NCI-H82 (cell line): ENCODE results near the gene FBXO46.
"Not testable (repeated sequence)": the region's sequence is repeated elsewhere in the genome, so short reads cannot be mapped to it uniquely, and the experiment has no call there.

Experiments used
- DNase-seq: peaks from one replicate; lab custom pipeline; 2025; lab: John Stamatoyannopoulos, UW

Gene FBXO46

DNA sequence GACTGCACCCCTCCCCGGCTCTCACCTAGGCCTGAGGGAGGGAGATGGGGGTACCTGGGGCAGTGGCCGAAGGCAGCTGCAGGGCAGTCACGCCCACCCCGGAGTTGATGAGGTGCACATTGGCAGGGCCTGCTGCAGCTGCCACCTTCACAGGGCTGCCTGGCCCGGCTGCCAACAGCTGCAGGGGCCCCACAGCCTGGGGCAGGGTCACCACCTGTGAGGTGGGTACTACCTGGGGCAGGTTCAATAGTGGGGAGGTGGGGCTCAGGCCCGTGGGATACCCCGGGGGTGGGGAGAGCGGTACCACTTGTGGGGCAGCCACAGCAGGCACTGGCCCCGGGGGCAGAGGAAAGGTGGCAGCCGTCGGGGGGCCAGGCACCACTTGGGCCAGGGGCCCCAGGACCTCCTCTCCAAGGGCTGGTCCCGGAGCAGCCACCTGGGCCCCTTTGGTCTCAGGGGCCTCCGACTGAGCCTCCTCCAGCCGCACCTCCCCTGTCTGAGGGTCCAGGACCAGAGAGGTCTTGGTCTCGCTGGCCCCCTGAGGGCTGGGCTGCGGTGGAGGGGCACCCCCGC lies 35.7 kb upstream of the FBXO46 start:
- DNase-seq: no peak

DNA sequence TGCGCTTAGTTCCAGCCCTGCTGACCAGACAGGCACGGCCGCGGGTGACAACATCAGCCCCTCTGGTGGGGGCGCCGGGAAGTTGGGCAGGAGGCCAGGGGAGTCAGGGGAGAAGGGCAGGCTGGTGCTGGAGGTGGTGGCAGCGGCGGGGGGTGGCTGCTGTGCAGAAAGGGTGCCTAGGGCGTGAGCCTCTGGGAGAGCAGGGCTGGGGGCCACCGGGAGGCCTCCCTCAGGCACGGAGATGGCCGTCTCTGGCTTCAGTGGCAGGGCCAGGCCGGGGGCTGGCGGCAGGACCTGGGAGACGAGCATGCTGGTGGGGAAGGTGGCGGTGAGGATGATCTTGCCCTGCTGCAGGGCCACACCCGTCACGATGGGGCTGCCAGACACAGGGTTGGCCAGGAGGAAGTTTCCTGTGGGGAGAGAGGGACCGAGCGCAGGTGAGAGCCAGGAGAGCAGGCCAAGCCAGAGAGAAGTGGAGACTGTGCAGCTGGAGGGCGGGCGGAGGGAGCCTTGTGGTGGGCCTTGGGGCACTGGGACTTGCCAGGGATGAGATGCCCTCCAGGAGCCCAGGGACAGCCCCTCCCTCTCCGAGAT lies 35.1 kb upstream of the FBXO46 start:
- no peak for DNase-seq

DNA sequence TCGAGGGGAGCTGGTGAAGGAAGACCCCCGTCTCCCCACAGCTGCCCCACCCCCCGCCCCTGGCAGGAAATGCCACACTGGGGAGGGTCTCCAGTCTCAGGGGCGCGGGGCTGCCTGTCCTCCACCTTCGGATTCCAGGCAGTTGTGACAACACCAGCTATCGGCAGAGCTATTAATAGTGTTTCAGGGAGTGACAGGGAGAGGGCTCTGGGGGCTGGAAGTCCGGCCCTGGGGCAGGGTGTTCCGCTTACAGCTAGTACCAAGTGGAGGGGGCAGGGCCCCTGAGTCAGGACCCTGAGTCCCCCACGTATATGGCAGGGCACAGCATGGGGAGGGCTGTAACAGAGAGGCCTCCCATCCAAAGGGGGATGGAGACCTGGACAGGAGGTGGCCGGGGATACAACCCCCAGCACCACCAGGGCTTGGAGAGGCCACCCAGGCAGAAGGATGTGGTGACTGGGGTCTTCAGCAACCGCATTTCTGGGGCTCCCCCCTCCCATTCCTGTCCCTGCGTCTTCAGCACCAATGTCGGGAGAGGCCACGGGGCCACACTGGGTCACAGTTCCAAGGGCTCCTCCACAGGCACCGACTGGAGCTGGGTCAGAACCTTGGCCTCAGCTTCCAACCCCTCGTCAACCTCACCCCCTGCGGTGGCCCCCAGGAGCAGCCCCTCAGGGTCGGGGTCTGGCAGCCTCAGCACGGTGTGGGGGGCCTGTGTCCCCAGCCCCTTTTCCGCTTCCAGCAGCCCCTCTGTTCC lies 34.4 kb upstream of the FBXO46 start:
- no peak for DNase-seq

DNA sequence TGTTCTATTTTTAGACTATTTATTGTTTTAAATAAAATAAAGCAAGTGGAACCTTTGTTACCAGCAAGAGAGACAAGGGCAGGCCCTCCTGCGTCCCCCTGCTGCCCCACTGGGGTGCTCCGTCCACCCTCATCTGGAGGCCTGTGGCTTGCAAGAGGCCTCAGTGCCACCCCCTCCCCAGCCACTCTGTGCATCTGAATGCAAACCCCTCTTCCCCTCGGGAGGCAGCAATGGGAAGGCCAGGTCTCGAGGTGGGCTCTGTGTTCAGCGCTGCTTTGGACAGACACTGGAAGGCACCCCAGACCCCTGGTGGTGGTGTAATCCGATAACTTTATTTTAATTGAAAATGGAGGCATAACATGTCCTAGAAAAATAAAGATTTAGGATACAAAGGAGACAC lies 33.8 kb upstream of the FBXO46 start:
- DNase-seq: no peak

DNA sequence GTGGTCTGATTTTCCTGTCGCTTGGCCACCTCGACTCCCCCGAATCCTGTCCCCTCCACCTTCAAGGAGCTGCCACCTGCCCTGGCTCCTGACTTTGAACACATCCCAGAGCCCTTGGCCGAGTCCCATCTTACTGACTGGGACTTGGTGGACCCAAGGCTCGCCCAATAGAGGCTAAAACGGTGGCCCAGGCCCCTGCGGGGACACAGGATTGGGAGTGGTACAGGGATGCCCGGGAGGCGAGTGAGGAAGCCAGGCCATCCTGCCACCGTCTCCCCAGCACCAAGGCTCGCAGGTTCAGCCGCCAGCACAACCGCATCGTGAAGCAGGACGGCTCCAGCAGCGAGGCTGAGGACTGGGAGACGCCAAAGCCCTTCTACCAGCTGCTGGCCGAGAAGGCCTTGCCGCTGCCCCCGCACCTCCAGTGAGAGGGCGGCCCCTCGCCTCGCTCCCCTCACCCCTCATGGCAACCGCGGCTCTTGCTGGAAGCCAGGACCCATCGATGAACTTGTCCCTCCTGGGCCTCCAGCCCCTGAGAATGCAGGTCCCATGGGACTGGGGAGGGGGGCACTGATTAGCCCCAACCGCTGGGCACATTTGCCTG lies 33.1 kb upstream of the FBXO46 start:
- DNase-seq: no peak

DNA sequence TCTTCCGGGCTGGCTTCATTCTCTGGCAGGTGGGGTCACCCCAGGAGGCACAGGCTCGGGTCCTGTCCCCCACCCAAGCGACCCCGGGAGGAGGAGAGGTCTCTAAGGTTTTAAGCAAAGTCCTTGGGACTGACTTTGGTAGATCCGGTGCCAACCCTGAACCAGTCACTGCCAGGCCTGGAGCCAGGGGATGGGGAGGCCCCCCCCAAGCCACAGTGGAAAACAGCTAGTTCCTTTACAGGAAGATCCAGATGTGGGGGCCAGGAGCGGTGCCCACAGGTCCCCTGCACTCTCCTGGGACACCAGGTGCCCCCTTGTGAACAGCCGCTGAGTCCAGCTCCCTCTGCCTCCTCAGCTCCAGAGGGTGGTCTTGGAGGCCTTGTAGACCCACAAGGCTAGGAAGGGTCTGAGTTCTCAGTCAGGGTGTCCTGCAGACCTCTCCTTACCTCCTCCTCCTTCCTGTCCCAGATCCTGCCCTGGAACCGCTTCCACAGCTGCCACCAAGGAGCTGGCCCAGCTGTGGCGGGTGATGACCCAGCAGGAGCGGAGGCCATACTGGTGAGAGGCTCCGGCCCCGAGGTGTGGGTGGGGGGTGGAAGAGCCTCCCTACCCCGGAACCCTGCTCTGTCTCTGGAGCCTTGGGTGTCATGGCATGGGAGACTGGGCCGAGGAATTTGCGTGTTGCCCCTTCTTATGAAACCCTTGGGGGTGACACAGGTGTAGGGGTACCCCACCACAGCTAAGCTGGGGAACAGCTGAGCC lies 32.4 kb upstream of the FBXO46 start:
- no peak for DNase-seq

DNA sequence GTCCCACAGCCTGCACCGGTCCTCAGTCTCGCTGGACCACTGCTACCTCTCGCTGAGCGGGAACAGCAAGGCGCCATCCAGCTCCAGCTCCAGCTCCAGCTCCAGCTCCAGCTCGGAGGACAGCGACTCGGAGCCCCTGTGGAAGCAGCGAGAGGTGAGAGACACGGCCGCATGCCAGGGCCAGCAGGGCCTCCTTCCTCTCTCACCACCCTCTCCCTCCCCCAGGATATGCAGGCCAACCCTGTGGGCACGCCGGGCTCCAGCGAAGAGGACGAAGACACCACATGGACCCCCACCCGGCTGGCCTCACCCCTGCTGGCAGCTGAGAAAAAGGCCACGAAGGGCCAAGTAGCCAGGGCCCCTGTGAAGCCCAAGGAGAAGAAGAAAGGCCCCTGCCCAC lies 31.0 kb upstream of the FBXO46 start:
- no peak for DNase-seq

DNA sequence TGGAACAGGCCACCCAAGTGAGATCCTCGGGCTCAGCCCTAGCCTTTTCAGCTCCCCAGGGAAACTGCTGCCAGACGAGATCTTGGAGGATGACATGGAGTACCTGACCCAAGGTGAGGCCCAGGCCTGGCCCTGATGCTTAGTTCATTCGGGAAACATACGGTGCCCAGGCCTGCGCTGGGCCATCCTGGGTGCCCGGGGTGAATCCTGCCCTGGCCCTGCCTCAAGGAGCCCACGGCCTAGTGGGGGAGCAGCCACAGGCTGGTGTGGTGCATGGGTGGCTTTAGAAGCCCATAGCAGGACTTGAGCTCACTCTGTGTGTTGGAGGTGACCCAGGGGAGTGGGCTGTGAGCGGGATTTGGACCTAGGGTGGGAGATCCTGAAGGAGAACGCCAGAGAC lies 28.2 kb upstream of the FBXO46 start:
- no peak for DNase-seq

DNA sequence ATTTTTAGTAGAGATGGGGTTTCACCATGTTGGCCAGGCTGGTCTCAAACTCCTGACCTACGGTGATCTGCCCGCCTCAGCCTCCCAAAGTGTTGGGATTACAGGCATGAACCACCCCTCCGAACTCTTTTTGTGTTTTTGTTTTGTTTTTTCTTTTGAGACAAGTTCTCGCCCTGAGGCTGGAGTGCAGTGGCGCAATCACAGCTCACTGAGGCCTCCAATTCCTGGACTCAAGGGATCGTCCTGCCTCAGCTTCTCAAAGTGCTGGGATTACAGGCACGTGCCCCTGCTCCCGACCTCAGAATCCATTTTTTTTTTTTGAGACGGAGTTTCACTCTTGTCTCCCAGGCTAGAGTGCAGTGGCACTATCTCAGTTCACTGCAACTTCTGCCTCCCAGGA lies 27.0 kb upstream of the FBXO46 start:
- DNase-seq: no peak

DNA sequence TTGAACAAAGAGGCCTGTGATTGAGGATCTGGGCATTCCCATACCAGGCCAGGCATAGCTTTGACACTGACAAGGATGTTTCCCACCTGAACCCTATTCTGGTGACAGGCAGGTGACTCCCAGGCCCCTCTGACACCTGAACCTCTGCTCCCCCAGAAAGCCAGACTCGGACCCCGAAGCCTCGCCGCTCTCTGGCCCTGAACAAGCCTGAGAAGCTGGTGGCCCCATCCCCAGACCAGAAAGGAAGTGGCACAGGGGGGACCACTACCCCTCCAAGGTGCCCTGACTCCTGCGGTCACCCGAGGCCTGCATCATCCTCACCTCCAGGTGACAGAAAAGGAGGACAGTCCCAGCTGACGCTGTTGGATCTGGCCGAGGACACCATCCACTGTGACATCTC lies 23.6 kb upstream of the FBXO46 start:
- DNase-seq: no peak

DNA sequence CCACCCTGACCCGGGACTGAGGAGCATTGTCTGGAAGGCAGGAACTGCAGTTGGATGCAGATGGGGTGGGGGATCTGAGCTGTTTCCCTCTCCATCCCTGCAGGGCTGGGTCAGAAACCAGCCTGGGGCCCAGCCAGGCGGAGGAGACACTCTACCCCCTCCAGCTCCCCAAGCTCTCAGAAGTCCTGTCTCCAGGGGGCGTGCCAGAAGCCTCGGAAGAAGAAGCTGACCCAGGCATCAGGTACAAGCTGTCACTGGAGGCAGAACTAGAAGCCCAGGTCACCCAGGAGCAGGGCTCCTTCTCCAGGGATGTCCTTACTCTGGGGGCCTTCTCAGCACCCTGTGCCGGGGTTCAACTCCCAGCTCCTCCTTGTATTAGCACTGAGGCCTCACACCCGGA lies 22.9 kb upstream of the FBXO46 start:
- DNase-seq: peak; percentile 37

DNA sequence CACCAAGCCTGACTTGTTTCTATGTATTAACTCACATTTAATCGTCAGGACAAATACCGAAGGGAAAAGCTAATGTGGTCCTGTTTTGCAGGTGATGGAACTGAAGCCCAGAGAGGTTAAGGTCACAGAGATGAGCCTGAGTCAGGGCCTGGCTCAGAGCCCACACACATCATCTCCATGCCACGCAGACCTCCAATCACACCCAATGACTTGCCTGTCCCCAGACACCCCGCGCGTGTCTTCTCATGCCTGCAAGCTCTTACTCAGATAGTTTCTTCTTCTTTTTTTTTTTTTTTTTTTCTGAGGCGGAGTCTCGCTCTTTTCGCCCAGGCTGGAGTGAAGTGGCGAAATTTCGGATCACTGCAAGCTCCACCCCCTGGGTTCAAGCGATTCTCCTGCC lies 21.9 kb upstream of the FBXO46 start:
- DNase-seq: no peak

DNA sequence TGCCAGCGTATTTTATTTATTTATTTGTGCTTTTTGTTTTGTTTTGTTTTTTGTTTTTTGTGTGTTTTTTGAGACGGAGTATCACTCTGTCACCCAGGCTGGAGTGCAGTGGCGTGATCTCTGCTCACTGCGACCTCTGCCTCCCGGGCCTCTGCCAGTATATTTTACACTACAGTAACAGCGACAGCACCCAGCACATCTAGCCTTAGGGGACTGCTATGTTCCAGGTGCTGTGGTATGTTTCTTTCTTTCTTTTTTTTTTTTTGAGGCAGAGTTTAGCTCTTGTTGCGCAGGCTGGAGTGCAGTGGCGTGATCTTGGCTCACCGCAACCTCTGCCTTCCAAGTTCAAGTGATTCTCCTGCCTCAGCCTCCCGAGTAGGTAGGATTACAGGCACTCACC lies 20.8 kb upstream of the FBXO46 start:
- DNase-seq: not testable (repeated sequence)

DNA sequence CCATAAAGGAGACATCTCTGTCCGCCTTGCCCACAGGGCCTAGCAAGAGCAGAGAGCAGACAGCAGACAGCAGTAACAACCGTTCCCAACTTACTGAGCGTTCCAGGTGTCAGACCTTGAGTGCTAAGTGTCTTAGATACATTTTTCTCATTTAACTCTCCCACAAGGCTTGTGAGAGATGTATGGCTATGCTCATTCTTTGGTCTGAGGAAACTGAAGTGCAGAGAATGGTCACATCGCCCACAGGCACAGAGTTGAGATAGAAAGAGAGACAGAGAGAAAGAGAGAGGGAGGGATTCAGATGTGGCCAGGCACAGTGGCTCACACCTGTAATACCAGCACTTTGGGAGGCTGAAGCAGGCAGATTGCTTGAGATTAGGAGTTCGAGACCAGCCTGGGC lies 16.8 kb upstream of the FBXO46 start:
- no peak for DNase-seq

DNA sequence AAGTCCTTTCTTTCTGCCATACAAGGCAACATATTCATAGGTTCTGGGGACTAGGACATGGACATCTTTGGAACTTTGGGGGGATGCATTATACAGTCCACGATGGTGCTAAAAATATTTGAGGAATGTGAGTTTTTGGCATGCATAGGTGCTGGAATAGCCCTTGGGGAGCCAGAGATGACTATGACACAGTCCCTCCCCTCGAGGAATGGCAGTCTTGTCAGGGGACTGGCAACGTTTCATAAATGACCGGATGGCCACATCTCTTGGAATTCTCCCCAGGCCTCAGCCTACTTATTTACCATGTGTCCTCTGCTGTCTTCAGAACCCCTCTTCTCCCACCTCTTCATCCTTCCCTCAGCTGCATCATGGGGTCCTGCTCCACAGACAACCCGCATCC lies 16.2 kb upstream of the FBXO46 start:
- no peak for DNase-seq

DNA sequence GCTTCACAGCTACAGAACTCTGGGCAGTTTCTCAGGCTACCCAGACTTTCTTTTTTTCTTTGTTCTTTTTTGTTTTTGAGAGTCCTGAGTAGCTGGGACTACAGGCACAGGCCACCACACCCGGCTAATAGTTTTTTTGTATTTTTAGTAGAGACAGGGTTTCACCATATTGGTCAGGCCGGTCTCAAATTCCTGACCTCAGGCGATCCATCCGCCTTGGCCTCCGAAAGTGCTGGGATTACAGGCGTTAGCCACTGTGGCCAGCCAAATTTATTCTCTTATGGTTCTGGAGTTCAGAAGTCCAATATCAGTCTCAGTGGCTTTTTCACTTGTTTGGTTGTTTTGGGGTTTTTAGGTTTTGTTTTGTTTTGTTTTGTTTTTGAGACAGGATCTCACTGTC lies 14.9 kb upstream of the FBXO46 start:
- no peak for DNase-seq

DNA sequence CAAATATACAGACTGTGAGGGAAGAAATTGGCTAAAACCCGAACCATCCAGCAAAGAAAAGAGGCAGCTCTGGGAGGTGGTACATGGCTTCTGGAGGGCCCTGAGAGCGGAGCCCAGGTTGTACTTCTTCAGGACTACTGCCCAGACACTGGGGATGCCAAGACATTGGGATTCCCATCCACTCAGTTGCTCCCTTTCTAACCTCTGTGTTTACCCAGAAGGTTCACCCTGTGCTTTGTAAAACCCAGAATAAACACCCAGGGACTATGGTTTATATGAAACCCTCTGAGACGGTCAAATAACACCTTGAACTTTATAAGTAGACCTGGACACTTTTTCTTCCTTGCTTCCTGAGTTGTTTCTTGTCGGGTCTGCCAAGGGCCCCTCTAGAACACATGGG lies 12.3 kb upstream of the FBXO46 start:
- DNase-seq: no peak

DNA sequence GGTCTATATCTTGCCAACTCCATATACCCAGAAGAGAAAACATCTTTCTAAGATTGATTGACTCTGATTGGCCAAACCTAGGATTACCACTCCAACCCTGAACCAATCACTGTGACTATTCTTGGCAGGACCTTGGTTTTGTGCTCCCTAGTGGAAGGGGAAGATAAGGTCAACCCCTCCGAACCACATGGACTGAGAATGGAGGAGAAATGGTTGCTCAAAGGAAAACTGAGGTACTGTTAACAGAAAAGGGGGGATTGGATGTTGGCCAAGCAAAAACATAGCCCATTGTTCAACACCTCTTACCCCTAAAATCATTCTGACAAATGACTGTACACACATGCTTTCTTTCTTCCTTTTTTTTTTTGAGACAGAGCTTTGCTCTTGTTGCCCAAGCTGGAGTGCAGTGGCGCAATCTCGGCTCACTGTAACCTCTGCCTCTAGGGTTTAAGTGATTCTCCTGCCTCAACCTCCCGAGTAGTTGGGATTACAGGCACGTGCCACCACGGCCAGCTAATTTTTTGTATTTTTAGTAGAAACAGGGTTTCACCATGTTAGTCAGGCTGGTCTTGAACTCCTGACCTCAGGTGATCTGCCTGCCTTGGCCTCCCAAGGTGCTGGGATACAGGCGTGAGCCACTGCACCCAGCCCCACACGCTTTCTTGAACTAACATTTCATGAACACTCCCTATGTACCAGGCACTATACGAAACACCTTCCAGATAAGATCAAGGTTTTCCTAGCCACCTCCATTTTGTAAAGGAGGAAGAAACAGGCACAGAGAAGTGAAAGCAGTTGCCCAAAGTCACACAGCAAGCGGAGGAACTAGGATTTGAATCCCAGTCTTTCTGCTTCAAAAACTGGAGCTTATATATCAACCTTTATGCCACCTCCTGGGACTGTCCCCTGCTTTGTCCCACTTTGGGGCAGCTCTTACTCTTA lies 9.1 kb upstream of the FBXO46 start:
- DNase-seq: peak; percentile 37

DNA sequence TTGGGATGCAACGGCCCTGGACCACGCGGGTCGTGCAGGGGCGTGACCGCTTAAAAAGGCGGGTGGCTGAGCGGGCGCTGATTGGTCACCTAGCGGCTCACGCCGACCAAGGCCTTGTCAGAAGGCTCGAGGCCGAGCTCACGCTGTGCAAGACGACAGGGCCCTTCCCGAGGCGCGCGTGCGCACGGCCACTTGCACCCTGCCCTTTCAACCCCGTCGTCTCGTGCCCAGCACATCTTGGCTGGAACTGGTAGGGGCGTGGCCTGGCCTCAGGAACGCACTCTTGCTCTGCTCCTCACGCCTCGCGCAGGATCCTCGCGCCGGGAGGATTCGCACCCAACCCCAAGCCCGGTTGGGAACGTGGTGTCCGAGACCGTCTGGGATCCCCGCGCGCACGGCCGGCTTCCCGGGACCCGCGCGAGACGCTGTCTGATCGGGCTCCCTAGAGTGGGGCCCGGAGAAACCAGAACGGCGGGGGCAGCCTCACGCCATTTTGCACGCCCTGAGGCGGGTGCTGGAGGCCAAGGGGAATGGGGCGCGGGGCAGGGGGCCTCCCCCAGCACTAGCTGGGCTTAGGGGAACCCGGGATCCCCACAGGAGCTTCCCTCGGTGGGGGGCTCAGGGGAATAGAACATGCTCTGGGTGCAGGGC lies 2.6 kb upstream of the FBXO46 start, which contains the start of gene MEIOSIN:
Gene MEIOSIN (plus strand): TSS at position 280 of the 651 bp plus-strand sequence. CDS start 1,938 bp downstream, outside the sequence.
- no peak for DNase-seq

DNA sequence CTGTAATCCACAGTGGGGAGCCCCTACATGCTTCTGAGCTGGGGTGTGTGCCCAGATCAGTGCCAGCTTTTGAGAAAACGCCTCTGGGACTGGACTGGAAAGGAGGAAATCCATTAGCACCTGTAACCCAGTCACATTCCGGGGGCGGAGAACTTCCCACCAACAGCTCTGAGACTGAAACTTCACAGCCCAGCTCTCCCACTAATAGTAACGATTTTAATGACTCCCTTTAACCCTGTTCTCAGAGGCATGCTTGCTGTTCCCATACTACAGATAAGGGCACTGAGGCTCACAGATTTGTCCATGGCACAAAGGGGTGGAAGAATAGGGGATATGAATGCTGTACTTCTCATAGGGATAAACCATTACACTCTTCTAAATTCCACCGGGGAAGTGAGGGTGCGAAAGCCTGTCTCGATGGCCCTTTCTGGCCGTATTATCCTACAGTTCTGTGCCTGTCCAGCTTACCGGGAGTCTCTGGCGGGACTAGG lies 851 bp downstream of the FBXO46 start:
- no peak for DNase-seq

DNA sequence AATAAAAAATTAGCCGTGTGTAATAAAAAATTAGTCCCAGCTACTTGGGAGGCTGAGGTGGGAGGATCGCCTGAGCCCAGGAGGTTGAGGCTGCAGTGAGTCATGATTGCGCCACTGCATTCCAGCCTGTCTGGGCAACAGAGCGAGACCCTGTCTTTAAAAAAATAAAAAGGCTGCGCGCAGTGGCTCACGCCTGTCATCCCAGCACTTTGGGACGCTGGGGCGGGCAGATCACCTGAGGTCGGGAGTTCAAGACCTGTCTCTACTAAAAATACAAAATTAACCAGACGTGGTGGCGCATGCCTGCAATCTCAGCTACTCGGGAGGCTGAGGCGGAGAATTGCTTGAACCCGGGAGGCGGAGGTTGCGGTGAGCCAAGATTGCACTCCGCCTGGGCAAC lies 2.0 kb downstream of the FBXO46 start:
- not testable (repeated sequence) for DNase-seq
